Measurements from ENCODE around the gene COL6A2. TPM values are rescaled to one million over a fixed set of nuclear protein-coding genes. Genes with fewer than 3 reads are reported as not detected.
A peak's percentile ranks its signal among the peaks of the same experiment; 100 is the strongest.

Gene COL6A2
- total RNA-seq, 1 donor from 2014 or later = 1,821 TPM

- Mint-ChIP-seq H3K27me3 (ENCODE audit: unreplicated experiment) (no peaks in the 10 kb centered on the region), H3K9me3 (ENCODE audit: unreplicated experiment) (no peaks in the 10 kb centered on the region), H3K27ac (ENCODE audit: unreplicated experiment) (no peak overlapping the region), H3K4me1 (ENCODE audit: unreplicated experiment) (no peaks in the 10 kb centered on the region), H3K36me3 (ENCODE audit: unreplicated experiment) (no peaks in the 10 kb centered on the region), H3K4me3 (ENCODE audit: unreplicated experiment) (no peak overlapping the region)
- TF ChIP-seq, protein P1, sequence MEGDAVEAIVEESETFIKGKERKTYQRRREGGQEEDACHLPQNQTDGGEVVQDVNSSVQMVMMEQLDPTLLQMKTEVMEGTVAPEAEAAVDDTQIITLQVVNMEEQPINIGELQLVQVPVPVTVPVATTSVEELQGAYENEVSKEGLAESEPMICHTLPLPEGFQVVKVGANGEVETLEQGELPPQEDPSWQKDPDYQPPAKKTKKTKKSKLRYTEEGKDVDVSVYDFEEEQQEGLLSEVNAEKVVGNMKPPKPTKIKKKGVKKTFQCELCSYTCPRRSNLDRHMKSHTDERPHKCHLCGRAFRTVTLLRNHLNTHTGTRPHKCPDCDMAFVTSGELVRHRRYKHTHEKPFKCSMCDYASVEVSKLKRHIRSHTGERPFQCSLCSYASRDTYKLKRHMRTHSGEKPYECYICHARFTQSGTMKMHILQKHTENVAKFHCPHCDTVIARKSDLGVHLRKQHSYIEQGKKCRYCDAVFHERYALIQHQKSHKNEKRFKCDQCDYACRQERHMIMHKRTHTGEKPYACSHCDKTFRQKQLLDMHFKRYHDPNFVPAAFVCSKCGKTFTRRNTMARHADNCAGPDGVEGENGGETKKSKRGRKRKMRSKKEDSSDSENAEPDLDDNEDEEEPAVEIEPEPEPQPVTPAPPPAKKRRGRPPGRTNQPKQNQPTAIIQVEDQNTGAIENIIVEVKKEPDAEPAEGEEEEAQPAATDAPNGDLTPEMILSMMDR (IDR thresholded peaks at IDR 0.05) = peak; percentile 61
- DNase-seq (ENCODE audit: extremely low spot score, unreplicated experiment) = peak; percentile 84
These were observed 55.6 kb downstream of the COL6A2 start for GRCh38 chr21:46153247-46154154.

GRCh38 chr21:46154155-46154954 lies 56.4 kb downstream of the COL6A2 start:
- DNase-seq (ENCODE audit: extremely low spot score, unreplicated experiment) = peak; percentile 81
- Mint-ChIP-seq H3K36me3 (ENCODE audit: unreplicated experiment) (no peaks in the 10 kb centered on the region), H3K27ac (ENCODE audit: unreplicated experiment) (no peak overlapping the region), H3K9me3 (ENCODE audit: unreplicated experiment) (no peaks in the 10 kb centered on the region), H3K4me3 (ENCODE audit: unreplicated experiment) (no peak overlapping the region), H3K4me1 (ENCODE audit: unreplicated experiment) (no peaks in the 10 kb centered on the region), H3K27me3 (ENCODE audit: unreplicated experiment) (no peaks in the 10 kb centered on the region)
- TF ChIP-seq, protein P1 (IDR thresholded peaks at IDR 0.05) = no peak

DNA sequence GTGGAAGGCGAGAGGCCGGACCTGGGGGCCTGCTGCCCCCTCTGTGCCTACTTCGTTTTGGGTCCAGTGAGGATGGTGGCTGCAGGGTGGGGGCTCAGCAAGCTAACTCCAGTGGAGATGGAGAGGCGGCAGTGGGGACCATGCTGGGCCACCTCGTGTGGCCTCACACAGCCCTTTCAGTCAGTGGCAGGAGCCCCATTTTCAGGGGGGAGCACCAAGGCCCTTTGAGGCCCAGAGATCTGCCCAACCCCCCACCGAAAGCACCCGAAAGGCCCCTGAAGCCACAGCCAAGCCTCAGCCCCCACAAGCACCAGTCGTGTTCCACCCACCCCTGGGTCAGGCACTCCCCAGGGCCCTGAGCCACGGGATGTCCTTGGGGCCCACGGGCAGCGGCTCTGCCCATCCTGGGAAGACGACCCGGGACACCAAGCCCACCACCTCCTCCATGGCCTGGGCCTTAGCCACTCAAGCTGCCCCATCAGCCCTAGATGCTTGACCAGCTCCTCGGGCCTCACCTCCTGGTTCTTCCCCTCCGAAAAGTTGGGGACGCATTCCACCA lies 57.1 kb downstream of the COL6A2 start:
- peak; percentile 82 for DNase-seq (ENCODE audit: extremely low spot score, unreplicated experiment)
- H3K36me3 Mint-ChIP-seq (ENCODE audit: unreplicated experiment) = no peaks in the 10 kb centered on the region
- TF ChIP-seq, protein P1 (IDR thresholded peaks at IDR 0.05) = no peak
- no peak overlapping the region for H3K4me3 Mint-ChIP-seq (ENCODE audit: unreplicated experiment)
- no peaks in the 10 kb centered on the region for H3K4me1 Mint-ChIP-seq (ENCODE audit: unreplicated experiment)
- H3K9me3 Mint-ChIP-seq (ENCODE audit: unreplicated experiment) = no peaks in the 10 kb centered on the region
- no peak overlapping the region for H3K27ac Mint-ChIP-seq (ENCODE audit: unreplicated experiment)
- H3K27me3 Mint-ChIP-seq (ENCODE audit: unreplicated experiment) = no peaks in the 10 kb centered on the region

GRCh38 chr21:46155514-46156377 lies 57.8 kb downstream of the COL6A2 start, which contains the start of gene FTCD:
Gene FTCD (minus strand): TSS chr21:46155579. CDS start chr21:46155523, 56 bp downstream.
- no peak within 1 kb of the TSS for H3K27ac Mint-ChIP-seq (ENCODE audit: unreplicated experiment)

More at GRCh38 chr21:46155514-46156377, 57.8 kb downstream of the COL6A2 start, which contains the start of gene FTCD:
- DNase-seq (ENCODE audit: extremely low spot score, unreplicated experiment) = peak; percentile 82
- H3K4me1 Mint-ChIP-seq (ENCODE audit: unreplicated experiment) = no peaks in the 10 kb centered on the region
- H3K9me3 Mint-ChIP-seq (ENCODE audit: unreplicated experiment) = no peaks in the 10 kb centered on the region
- H3K4me3 Mint-ChIP-seq (ENCODE audit: unreplicated experiment) = no peak within 1 kb of the TSS
- TF ChIP-seq, protein P1 (IDR thresholded peaks at IDR 0.05) = no peak
- no peaks in the 10 kb centered on the region for H3K36me3 Mint-ChIP-seq (ENCODE audit: unreplicated experiment)
- H3K27me3 Mint-ChIP-seq (ENCODE audit: unreplicated experiment) = no peaks in the 10 kb centered on the region
